NCI-H82 treated with DMSO at 0.1 percent for 48 hours (cell line): Measurements from ENCODE around the gene CNTNAP5.
"Not testable (repeated sequence)": the region's sequence is repeated elsewhere in the genome, so short reads cannot be mapped to it uniquely, and the experiment has no call there.

Experiments used
- DNase-seq: peaks from one replicate; lab custom pipeline; 2025; ENCODE audit not compliant: unreplicated experiment; lab: John Stamatoyannopoulos, UW

The CNTNAP5 gene

DNA sequence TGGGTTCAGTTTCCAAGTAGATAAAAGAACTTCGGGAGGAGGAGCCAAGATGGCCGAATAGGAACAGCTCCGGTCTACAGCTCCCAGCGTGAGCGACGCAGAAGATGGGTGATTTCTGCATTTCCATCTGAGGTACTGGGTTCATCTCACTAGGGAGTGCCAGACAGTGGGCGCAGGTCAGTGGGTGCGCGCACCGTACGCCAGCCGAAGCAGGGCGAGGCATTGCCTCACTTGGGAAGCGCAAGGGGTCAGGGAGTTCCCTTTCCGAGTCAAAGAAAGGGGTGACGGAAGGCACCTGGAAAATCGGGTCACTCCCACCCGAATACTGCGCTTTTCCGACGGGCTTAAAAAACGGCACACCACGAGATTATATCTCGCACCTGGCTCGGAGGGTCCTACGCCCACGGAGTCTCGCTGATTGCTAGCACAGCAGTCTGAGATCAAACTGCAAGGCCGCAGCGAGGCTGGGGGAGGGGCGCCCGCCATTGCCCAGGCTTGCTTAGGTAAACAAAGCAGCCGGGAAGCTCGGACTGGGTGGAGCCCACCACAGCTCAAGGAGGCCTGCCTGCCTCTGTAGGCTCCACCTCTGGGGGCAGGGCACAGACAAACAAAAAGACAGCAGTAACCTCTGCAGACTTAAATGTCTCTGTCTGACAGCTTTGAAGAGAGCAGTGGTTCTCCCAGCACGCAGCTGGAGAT lies 382.9 kb downstream of the CNTNAP5 start:
- DNase-seq = not testable (repeated sequence)

- DNase-seq = no peak
These were observed 399.0 kb downstream of the CNTNAP5 start for GRCh38 chr2:124424074-124424473.

DNA sequence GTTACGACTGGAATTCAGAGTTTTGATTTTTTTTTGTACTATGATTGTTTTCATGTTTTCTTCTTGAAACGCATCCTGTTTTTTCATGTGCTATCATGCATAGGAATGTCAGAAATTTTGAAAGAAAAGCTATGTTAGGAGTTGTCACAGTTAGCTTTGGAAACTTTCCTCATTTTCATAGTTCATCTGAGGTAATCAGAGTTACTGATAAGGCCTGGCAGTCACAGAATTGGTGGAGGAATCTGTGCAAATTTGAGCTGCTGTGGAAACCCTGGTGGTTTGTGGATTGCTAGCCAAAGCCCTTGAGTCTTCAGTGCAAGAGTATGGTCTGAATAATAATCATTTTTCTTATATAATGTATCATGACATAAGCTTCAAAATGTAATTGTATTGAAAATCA lies 401.0 kb downstream of the CNTNAP5 start:
- no peak for DNase-seq

DNA sequence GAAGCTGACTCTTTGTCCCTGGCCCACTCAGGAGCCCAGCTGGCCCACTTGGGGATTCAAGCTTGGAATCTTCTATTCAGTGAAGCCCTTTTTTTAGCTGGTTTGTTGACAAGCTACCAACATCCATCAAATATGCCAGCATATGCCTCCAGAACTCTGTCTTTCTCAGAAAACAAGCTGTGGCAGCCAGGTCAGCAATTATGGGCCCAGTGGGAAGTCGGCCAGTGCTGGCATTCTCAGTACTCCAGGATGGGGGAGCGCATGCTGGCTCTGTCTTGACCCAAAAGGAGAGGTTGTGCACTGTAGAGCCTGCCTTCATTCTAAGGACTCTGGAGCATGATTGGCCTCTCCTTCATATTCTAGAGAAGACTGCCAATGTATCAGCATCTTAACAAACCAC lies 401.5 kb downstream of the CNTNAP5 start:
- DNase-seq = no peak

GRCh38 chr2:124437811-124438210 lies 412.7 kb downstream of the CNTNAP5 start:
- no peak for DNase-seq

DNA sequence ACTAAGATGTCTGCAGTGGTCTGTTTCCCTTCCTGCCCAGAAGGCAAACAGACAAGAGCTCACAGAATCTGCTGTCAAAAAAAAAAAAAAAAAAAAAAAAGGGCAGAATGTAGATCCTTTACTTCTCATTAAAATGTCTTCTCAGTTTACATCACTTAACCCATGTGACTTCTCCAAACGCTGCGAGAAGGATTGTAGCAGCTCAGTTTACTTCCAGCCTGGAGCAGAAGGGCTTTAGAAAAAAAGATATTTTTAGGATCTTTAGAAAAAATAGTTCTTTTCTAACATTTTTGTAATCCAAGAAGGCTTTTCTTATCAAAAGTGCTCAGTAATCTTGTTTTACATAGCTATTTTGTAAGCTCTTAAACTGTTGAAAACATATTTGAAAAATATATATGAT lies 425.4 kb downstream of the CNTNAP5 start:
- no peak for DNase-seq

DNA sequence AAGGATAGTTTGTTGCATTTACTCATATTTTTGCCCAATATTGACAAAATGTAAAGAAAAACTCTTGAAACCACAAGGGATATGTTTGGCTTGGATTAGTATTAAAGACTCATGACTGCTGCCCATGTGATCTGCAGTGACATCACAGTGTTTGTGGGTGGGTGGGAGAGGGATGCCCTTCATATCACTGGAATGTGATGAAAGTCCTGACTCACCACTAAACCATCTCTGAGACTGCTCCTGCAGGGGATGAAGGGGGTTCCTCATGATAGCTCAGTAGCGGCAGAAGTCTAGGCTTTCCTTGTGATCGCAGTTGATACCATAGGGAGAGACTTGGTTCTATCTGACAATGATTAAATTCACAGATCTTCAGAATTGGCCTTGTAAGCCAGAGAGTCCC lies 451.2 kb downstream of the CNTNAP5 start:
- no peak for DNase-seq

GRCh38 chr2:124478761-124479160 lies 453.7 kb downstream of the CNTNAP5 start:
- peak; percentile 72 for DNase-seq

DNA sequence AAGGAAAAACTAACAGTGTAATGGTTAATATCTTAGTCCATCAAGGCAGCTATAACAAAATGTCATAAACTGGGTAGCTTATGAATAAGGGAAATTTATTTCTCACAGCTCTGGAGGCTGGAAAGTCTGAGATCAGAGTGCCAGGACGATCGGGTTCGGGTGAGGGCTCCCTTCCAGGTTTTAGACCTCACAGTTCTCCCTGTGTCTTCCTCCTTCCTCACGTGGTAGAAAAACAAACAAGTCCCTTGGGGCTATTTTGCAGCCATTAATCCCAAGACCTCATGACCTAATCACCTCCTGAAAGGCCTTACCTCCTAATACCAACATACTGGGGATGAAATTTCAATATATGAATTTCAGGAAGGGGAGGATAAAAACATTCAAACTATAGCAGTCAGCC lies 455.9 kb downstream of the CNTNAP5 start:
- DNase-seq = peak; percentile 62

DNA sequence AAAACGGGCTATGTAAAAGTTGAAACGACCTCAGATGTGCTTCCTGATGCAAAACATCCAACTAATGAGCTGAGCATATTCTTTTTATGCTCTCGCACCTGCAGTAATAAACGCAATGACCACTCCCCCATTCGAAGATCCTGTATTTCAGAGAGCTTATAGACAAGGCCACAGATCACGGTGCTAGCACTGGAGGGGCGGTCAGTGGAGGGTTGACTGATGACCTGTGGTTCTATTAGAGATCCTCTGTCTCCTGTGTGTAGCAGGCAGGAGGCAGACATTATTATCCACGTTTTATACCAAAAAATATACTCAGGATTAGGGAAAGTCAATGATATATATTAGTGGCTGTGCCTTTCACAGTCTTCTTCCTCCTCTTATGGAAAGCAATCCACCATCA lies 457.0 kb downstream of the CNTNAP5 start:
- no peak for DNase-seq

GRCh38 chr2:124482551-124482950 lies 457.5 kb downstream of the CNTNAP5 start:
- DNase-seq = no peak

DNA sequence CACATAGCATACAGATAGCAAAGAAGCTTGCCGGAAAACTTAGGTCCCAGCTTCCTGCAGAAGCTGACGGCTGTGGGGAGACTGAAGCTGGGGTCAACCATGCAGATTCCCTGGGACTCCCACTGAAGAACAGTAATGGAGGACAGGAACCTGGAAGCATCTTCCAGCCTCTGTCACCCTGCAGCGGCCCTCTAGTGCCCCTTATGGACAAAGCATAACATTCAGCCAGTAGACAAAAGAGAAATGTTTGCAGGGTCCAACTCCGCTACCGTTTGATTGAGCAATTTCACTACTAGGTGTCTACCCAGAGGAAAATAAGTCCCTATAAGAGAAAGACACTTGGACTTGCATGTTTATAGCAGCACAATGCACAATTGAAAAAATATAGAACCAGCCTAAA lies 460.6 kb downstream of the CNTNAP5 start:
- DNase-seq = no peak

DNA sequence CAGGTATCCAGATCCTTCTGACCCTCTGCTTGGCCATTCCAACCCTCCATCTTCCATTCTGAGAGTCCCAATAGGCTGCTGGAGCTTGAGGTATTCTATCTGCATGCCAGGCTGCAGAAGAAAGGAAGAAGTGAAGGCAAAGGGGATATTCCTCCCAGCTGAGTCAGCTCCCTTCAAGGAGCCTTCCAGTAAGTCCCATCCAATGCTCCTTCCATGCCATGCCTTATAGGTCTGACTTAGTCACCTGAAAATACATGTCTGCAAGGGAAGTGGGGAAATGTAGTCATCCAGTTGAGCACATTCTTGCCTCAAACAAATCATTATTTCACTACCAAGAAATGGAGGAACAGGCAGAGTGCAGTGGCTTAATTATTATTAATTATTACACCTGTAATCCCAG lies 464.6 kb downstream of the CNTNAP5 start:
- no peak for DNase-seq

DNA sequence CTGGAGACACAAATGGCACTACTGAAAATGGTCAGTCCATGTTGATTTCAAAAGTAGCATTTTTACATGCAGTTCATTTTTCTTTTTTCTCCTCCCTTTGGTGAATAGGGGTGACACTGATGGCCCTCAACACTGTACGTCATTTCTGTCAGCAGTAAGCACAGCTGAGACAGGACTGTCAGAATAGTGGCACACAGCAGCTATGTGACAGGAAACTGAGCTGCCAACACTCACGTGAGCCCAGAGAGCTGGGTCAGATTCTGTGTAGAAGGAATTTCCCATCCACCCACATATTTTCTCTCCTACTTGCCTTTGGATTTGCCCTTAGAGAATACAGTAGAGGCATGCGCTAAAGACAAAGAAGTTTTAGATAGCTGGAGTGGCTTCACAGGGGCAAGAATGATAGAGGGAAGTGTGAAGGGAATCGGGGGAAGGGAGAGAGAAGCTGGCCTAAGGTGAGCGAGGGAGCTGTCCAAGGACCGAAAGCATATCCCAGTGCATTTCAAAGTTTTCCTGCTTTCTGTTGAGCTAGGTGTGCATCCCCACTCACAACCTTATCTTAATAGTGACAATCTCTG lies 476.6 kb downstream of the CNTNAP5 start:
- DNase-seq = no peak

- no peak for DNase-seq
These were observed 489.1 kb downstream of the CNTNAP5 start for GRCh38 chr2:124514236-124514635.

DNA sequence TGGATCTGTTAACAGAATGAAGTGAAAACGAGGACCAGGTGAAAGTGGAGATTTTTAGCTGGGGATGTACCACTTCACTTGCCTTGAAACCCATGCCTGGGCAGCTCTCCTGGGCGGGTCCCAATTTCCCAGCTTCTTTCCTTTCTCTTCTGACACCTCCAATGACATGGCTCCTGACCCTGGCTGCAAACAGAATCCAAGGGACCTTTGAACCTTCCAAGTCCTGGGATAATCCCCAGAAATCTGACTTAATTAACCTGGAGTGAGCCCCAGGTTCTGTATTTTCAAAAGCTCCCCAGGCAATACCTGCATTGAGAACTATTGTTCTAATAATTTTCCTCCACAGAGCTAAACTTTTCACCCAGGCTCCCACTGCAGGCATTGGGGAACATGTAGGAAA lies 495.9 kb downstream of the CNTNAP5 start:
- DNase-seq = no peak

DNA sequence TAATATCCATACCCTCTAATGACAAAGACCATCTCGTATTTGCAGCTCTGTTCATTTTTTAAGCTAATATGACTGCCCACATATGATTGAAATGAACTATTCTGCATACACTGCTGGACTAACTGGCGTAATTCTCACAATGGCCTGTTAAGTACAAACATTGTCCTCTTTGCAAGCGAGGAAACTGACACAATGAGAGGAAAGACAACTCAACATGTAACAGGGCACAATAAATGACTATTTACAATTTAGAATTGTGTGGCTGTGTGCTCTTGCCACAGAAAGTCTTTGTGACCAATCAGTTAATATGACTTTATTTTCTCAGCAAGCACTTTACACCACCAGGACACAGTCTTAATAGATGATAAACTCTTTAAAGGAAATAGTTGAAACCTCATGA lies 498.0 kb downstream of the CNTNAP5 start:
- no peak for DNase-seq

- no peak for DNase-seq
These were observed 499.2 kb downstream of the CNTNAP5 start for GRCh38 chr2:124524155-124524915.

DNA sequence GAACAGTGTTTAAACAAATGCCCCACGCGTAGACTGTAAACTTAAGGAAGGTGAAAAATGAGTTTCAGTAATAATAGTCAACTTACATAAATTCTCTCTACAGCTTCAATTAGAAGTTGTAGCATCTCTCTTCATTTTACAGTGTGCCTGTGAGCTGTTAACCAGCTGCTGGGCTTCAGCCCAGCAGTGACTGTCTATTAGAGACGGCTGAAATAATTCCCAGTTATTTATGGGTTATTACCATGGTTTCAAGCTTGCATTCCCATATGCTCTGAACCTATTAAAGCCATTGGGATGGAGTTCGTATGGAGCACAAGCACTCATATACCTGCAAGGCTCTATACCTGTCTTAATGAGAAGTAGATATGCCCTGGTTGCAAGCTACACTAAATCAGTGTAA lies 501.1 kb downstream of the CNTNAP5 start:
- DNase-seq = no peak

DNA sequence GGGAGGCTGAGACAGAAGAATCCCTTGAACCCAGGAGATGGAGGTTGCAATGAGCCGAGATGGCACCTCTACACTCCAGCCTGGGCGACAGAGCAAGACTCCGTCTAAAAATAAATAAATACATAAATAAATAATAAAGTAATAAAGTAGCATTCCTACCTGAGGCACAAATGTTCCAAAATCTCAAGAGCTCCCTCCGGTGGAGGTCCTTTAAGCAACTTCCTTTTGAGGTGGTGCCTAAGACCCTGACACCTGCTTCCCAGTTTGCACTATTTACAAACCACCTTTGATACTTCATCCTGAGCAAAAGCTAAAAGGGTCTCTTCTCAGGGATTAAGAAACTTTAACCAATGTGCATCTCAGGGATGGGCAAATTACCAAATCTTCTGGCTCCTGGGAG lies 505.1 kb downstream of the CNTNAP5 start:
- DNase-seq = no peak

DNA sequence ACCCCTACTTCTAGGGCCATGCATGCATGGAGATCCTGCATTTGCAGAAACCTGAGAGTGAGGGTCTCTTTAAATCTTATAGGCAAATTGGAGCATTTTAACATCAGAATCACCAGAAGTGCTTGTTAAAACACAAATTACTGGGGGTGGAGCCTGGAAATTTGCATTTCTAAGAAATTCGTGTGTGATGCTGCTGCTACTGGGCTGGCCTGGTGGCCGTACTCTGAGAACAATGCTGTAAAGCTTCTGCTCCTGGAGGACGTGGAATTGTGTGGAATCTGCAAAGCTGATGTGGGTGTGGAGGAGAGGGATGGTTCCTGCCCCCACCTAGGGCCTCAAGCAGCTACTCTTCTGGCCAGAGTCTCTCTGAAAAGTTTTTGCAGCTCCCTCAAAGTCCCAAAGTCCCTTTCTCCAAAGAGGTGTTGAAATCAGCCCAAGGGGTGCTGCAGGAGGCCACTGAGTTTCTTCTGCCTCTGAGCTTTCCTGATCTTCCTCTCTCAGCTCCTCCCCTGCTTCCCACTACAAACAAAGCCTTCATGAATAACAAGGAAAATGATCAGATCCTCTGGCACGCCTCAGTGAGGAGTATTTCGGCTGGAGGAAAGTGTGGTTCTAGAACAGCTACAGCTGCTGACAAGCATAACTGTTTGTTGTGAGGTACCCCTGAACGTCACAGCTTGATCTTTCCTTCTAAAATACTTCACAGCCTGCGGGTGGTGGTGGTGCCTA lies 508.3 kb downstream of the CNTNAP5 start:
- DNase-seq = no peak

DNA sequence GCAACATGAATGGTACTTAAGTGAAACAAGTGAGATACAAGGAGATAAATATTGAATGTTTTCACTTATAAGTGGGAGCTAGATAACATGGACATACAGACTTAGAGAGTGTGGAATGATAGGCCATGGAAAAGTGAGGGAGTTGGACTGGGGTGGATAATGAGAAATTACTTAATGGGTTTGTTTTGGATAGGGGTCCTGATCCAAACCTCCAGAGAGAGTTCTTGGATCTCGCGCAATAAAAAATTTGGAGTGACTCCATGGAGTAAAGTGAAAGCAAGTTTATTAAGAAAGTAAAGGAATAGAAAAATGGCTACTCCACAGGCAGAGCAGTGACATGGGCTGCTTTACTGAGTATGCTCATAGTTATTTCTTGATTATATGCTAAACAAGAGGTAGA lies 508.9 kb downstream of the CNTNAP5 start:
- DNase-seq = no peak
